Raji (cell line): ENCODE results near the gene MOSPD3.

ENCODE experiments used
- POLR2A ChIP-seq: IDR thresholded peaks from 2 replicates; pipeline ENCODE4 v1.6.1; 2011; ENCODE audit warnings: low read depth, low read length, control low read depth; ENCODE audit not compliant: insufficient read depth

Gene MOSPD3

DNA sequence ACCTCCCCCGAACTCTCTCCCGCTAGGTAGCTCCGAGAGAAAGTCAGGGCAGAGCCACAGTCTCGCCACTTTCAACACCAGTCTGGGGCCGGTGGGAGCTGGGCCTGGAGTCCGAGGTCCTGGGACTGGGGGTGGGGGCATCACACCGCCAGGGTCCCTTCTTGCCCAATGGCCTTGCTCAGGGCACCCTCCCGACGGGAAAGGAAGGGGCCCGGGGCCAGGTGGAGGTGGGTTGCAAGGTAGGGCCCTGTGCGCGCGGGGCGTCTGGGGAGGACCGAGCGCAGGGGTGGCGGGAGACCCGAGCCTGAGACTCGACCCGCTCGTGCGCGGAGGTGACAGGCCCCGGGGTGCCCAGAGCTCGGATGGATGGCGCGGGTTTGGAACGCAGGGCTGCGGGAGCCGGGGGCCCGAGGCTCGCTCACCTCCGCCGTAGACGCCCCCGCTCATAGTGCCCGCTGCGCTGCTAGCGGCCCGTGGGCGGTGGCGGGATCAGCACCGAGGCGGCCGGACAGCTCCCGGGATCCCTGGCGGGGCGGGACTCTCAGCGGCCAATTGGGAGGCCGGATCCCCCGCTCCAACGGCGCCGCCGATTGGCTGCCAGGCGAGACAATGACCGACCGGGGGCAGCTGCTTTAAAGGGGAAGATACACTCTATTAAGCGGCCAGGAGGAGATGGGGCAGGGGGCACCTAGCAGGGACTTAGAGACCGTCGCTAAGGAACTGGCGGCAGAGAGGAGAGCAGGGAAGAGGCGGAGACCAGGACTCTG is 43.8 kb downstream of the MOSPD3 start, which contains the start of gene ACTL6B:
TSS of gene ACTL6B (minus strand) at position 541 of the 767 bp plus-strand sequence. CDS start at position 447, 94 bp downstream.
- TF ChIP-seq POLR2A = no peak
